ENCODE results near the gene ZNF500.

ZNF500 gene

GRCh38 chr16:4772351-4772750 is 5.4 kb upstream of the ZNF500 start:
- DNase-seq (ENCODE audit: low read depth): no peak

GRCh38 chr16:4771646-4772045 is 4.7 kb upstream of the ZNF500 start:
- no peak for DNase-seq (ENCODE audit: low read depth)

- no peak for DNase-seq (ENCODE audit: low read depth)
Observed at GRCh38 chr16:4769306-4769638, 2.3 kb upstream of the ZNF500 start.

- DNase-seq (ENCODE audit: low read depth): peak; percentile 80
Observed at GRCh38 chr16:4768549-4769305, 1.8 kb upstream of the ZNF500 start.

GRCh38 chr16:4767872-4768548 is 1.0 kb upstream of the ZNF500 start:
- DNase-seq (ENCODE audit: low read depth): no peak

GRCh38 chr16:4765511-4766474 is 1.2 kb downstream of the ZNF500 start:
- DNase-seq (ENCODE audit: low read depth): no peak

GRCh38 chr16:4763791-4764190 is 3.2 kb downstream of the ZNF500 start:
- no peak for DNase-seq (ENCODE audit: low read depth)

GRCh38 chr16:4762205-4762604 is 4.8 kb downstream of the ZNF500 start:
- no peak for DNase-seq (ENCODE audit: low read depth)

- DNase-seq (ENCODE audit: low read depth): no peak
Observed at GRCh38 chr16:4760221-4760910, 6.6 kb downstream of the ZNF500 start.

GRCh38 chr16:4755687-4756086 is 11.3 kb downstream of the ZNF500 start:
- DNase-seq (ENCODE audit: low read depth): no peak

- DNase-seq (ENCODE audit: low read depth): no peak
Observed at GRCh38 chr16:4754865-4755264, 12.1 kb downstream of the ZNF500 start.

GRCh38 chr16:4753227-4753626 is 13.7 kb downstream of the ZNF500 start:
- no peak for DNase-seq (ENCODE audit: low read depth)

GRCh38 chr16:4752351-4753100 is 14.4 kb downstream of the ZNF500 start:
- DNase-seq (ENCODE audit: low read depth): no peak

- no peak for DNase-seq (ENCODE audit: low read depth)
Observed at GRCh38 chr16:4750896-4751295, 16.1 kb downstream of the ZNF500 start.

- no peak for DNase-seq (ENCODE audit: low read depth)
Observed at GRCh38 chr16:4749700-4750257, 17.2 kb downstream of the ZNF500 start.

- DNase-seq (ENCODE audit: low read depth): no peak
Observed at GRCh38 chr16:4748682-4749411, 18.1 kb downstream of the ZNF500 start.

- DNase-seq (ENCODE audit: low read depth): no peak
Observed at GRCh38 chr16:4747906-4748681, 18.9 kb downstream of the ZNF500 start.

- DNase-seq (ENCODE audit: low read depth): no peak
Observed at GRCh38 chr16:4746991-4747574, 19.9 kb downstream of the ZNF500 start.

- no peak for DNase-seq (ENCODE audit: low read depth)
Observed at GRCh38 chr16:4746215-4746614, 20.7 kb downstream of the ZNF500 start.

Measured in activated T-helper 9 cell treated with anti-CD3 and anti-CD28 coated beads, Interleukin-2, amount 50 U/mL, for 16 hours (primary cell).